Esophagus muscularis mucosa (tissue), 4 donors: ENCODE data around the gene MIAT.

Experiments
- EP300 ChIP-seq: sonication (generic); formaldehyde crosslinking; IDR thresholded peaks from one replicate; pipeline ENCODE4 v1.6.1; 2017; ENCODE audit warnings: antibody characterized with exemption
- POLR2A ChIP-seq: fragments of 450-650 bp; IDR thresholded peaks from one replicate; pipeline ENCODE4 v1.6.1; 2017; ENCODE audit warnings: antibody characterized with exemption, moderate library complexity, mild to moderate bottlenecking, low read depth
- TF ChIP-seq, protein P1 (sequence below), 3 experiments: fragments of 200-600 bp in 2 of 3; fragments of 450-650 bp in 1 of 3; sonication (generic) in 2 of 3; IDR thresholded peaks; one replicate each; pipeline ENCODE4 v1.5.1; 2017 to 2019; ENCODE audit warnings: antibody characterized with exemption in 3 of 3, mild to moderate bottlenecking in 2 of 3, moderate library complexity in 1 of 3

DNA sequence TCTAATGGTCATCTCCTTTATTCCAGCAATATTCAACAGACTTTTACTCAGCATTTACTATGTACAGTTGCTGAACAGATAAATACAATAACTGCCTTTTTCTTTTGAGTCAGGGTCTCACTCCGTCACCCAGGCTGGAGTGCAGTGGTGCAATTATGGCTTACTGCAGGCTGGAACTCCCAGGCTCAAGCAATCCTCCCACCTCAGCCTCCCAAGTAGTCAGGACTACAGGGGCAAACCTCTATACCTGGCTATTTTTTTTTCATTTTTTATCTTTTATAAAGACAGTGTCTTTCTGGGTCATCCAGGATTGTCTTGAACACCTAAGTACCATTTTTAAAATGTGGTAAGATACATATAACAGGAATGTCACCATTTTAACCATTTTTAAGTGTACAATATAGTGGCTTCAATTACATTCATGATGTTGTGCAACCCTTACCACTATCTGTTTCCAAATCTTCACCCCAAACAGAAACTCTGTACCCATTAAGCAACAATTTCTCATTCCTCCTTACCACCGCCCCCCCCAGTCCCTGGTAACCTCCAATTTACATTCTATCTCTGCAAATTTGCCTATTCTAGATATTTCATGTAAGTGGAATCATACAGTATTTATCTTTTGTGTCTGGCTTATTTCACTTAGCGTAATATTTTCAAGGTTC lies 67.8 kb downstream of the MIAT start:
- TF ChIP-seq, protein P1, sequence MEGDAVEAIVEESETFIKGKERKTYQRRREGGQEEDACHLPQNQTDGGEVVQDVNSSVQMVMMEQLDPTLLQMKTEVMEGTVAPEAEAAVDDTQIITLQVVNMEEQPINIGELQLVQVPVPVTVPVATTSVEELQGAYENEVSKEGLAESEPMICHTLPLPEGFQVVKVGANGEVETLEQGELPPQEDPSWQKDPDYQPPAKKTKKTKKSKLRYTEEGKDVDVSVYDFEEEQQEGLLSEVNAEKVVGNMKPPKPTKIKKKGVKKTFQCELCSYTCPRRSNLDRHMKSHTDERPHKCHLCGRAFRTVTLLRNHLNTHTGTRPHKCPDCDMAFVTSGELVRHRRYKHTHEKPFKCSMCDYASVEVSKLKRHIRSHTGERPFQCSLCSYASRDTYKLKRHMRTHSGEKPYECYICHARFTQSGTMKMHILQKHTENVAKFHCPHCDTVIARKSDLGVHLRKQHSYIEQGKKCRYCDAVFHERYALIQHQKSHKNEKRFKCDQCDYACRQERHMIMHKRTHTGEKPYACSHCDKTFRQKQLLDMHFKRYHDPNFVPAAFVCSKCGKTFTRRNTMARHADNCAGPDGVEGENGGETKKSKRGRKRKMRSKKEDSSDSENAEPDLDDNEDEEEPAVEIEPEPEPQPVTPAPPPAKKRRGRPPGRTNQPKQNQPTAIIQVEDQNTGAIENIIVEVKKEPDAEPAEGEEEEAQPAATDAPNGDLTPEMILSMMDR (IDR thresholded peaks at IDR 0.05): no peak
- TF ChIP-seq POLR2A (no peak), EP300 (no peak)
